HEK293 (cell line): ENCODE data around the gene ABHD10.

Experiments
- CTCF ChIA-PET: fragments of 350-600 bp; formaldehyde crosslinking; extraction: SDS; loops from one replicate; lab custom pipeline; 2021; ENCODE audit warnings: antibody characterized with exemption; lab: Yijun Ruan, JAX
- POLR2A ChIA-PET: fragments of 300-600 bp; formaldehyde crosslinking; extraction: SDS; loops from one replicate; lab custom pipeline; 2020; ENCODE audit warnings: antibody characterized with exemption, inconsistent platforms; lab: Yijun Ruan, JAX
- H3K27ac ChIP-seq: fragments of 200-500 bp; sonication (Bioruptor generic); 2 replicates; pipeline ENCODE4 v1.5.1; 2014; ENCODE audit warnings: low read depth, low read length, control low read depth, inconsistent platforms; ENCODE audit errors: extremely low read depth
- H3K36me3 ChIP-seq, 2 experiments: fragments of 200-500 bp in 1 of 2; sonication (Bioruptor generic) in 1 of 2; 1 replicate in 1 of 2; 2 replicates in 1 of 2; pipeline ENCODE4 v1.5.1; 2014 to 2017; ENCODE audit warnings: inconsistent platforms in 2 of 2, low read length in 2 of 2; ENCODE audit not compliant: control insufficient read depth in 2 of 2, insufficient read depth in 1 of 2
- H3K4me1 ChIP-seq: fragments of 200-500 bp; sonication (Bioruptor generic); 2 replicates; pipeline ENCODE4 v1.5.1; 2014; ENCODE audit warnings: mild to moderate bottlenecking, low read length, inconsistent platforms; ENCODE audit not compliant: control insufficient read depth, insufficient read depth
- H3K4me3 ChIP-seq: 2 replicates; pipeline ENCODE4 v1.5.1; 2011; ENCODE audit warnings: low read depth, mild to moderate bottlenecking, control low read depth, low read length, moderate library complexity
- H3K9me3 ChIP-seq: fragments of 200-500 bp; sonication (Bioruptor generic); 2 replicates; pipeline ENCODE4 v1.5.1; 2014; ENCODE audit warnings: low read depth, low read length, inconsistent platforms; ENCODE audit not compliant: control insufficient read depth, insufficient read depth
- EGR2 ChIP-seq: fragments of 450-650 bp; formaldehyde crosslinking; IDR thresholded peaks from 2 replicates; pipeline ENCODE4 v1.5.1; 2016; ENCODE audit warnings: low read depth, missing biosample characterization, missing genetic modification characterization
- KLF8 ChIP-seq: fragments of 450-650 bp; formaldehyde crosslinking; IDR thresholded peaks from 2 replicates; pipeline ENCODE4 v1.5.1; 2016; ENCODE audit warnings: missing biosample characterization, missing genetic modification characterization
- SP3 ChIP-seq: fragments of 450-650 bp; formaldehyde crosslinking; IDR thresholded peaks from 2 replicates; pipeline ENCODE4 v1.5.1; 2016; ENCODE audit warnings: missing biosample characterization, missing genetic modification characterization
- TRIM28 ChIP-seq: IDR thresholded peaks from 2 replicates; pipeline ENCODE4 v1.6.1; 2011; ENCODE audit warnings: low read length, control low read depth, borderline replicate concordance
- ZBTB21 ChIP-seq: fragments of 450-650 bp; formaldehyde crosslinking; IDR thresholded peaks from 2 replicates; pipeline ENCODE4 v1.5.1; 2017; ENCODE audit warnings: missing biosample characterization, missing genetic modification characterization
- ZFHX2 ChIP-seq: fragments of 450-650 bp; formaldehyde crosslinking; conservative IDR thresholded peaks from 2 replicates; pipeline ENCODE4 v1.5.1; 2016; ENCODE audit warnings: missing biosample characterization, missing genetic modification characterization
- ZNF121 ChIP-seq: fragments of 450-650 bp; formaldehyde crosslinking; IDR thresholded peaks from 2 replicates; pipeline ENCODE4 v1.5.1; 2016; ENCODE audit warnings: missing biosample characterization, missing genetic modification characterization
- ZNF174 ChIP-seq: fragments of 450-650 bp; formaldehyde crosslinking; IDR thresholded peaks from 2 replicates; pipeline ENCODE4 v1.5.0; 2017; ENCODE audit warnings: missing biosample characterization, mild to moderate bottlenecking, missing genetic modification characterization
- ZNF175 ChIP-seq: fragments of 450-650 bp; formaldehyde crosslinking; IDR thresholded peaks from 2 replicates; pipeline ENCODE4 v1.5.1; 2016; ENCODE audit warnings: missing biosample characterization, missing genetic modification characterization
- ZNF335 ChIP-seq: fragments of 450-650 bp; formaldehyde crosslinking; conservative IDR thresholded peaks from 2 replicates; pipeline ENCODE4 v1.5.1; 2016; ENCODE audit warnings: missing biosample characterization, missing genetic modification characterization
- ZNF341 ChIP-seq: fragments of 450-650 bp; formaldehyde crosslinking; IDR thresholded peaks from 2 replicates; pipeline ENCODE4; 2016; ENCODE audit warnings: low read depth, missing biosample characterization, missing genetic modification characterization
- ZNF398 ChIP-seq: fragments of 450-650 bp; formaldehyde crosslinking; IDR thresholded peaks from 2 replicates; pipeline ENCODE4 v1.5.1; 2017; ENCODE audit warnings: missing biosample characterization, missing genetic modification characterization
- ZNF449 ChIP-seq: fragments of 450-650 bp; formaldehyde crosslinking; IDR thresholded peaks from 2 replicates; pipeline ENCODE4 v1.5.1; 2017; ENCODE audit warnings: missing biosample characterization, mild to moderate bottlenecking, missing genetic modification characterization, moderate library complexity
- ZNF548 ChIP-seq: fragments of 450-650 bp; formaldehyde crosslinking; IDR thresholded peaks from 2 replicates; pipeline ENCODE4 v1.5.1; 2016; ENCODE audit warnings: missing biosample characterization, missing genetic modification characterization
- ZNF776 ChIP-seq: fragments of 450-650 bp; formaldehyde crosslinking; IDR thresholded peaks from 2 replicates; pipeline ENCODE4 v1.5.0; 2017; ENCODE audit warnings: missing biosample characterization, missing genetic modification characterization, borderline replicate concordance
- ZSCAN30 ChIP-seq: fragments of 450-650 bp; IDR thresholded peaks from 2 replicates; pipeline ENCODE4 v1.5.1; 2018; ENCODE audit warnings: missing biosample characterization, mild to moderate bottlenecking, missing genetic modification characterization, moderate library complexity
- TF ChIP-seq, protein P1 (sequence below): fragments of 450-650 bp; formaldehyde crosslinking; IDR thresholded peaks from 2 replicates; pipeline ENCODE4 v1.5.1; 2016; ENCODE audit warnings: missing biosample characterization, missing genetic modification characterization
- TF ChIP-seq, protein P2 (sequence below): IDR thresholded peaks from 2 replicates; pipeline ENCODE4 v1.6.1; 2011; ENCODE audit warnings: mild to moderate bottlenecking, low read depth, low read length, borderline replicate concordance
- TF ChIP-seq, protein P3 (sequence below): fragments of 450-650 bp; formaldehyde crosslinking; IDR thresholded peaks from 2 replicates; pipeline ENCODE4 v1.5.1; 2016; ENCODE audit warnings: missing biosample characterization, missing genetic modification characterization

ABHD10 gene

GRCh38 chr3:111979434-111980038 lies 710 bp downstream of the ABHD10 start:
- H3K36me3 ChIP-seq = peaks cover 0 to 18% of the 10 kb centered on the region in 2 experiments; a peak in 2 of 3 replicates
- POLR2A ChIA-PET = interaction anchor here (0.5 to 1.7 kb wide), 10 partner anchors 10 to 582 kb away, joined by 3 to 9 read pairs (median 4); partner anchors contain the start of genes ATG3 and SLC35A5
- TF ChIP-seq ZNF335 (tag by site-specific recombination) = peak; percentile 1
- TF ChIP-seq, protein P1, sequence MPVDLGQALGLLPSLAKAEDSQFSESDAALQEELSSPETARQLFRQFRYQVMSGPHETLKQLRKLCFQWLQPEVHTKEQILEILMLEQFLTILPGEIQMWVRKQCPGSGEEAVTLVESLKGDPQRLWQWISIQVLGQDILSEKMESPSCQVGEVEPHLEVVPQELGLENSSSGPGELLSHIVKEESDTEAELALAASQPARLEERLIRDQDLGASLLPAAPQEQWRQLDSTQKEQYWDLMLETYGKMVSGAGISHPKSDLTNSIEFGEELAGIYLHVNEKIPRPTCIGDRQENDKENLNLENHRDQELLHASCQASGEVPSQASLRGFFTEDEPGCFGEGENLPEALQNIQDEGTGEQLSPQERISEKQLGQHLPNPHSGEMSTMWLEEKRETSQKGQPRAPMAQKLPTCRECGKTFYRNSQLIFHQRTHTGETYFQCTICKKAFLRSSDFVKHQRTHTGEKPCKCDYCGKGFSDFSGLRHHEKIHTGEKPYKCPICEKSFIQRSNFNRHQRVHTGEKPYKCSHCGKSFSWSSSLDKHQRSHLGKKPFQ (tag by site-specific recombination) = peak; percentile 55; the same call in 1 of the 2 replicates
- TF ChIP-seq ZNF341 = no peak
- no peak for TF ChIP-seq ZNF449
- TF ChIP-seq TRIM28 = no peak
- TF ChIP-seq SP3 (tag by site-specific recombination) = peak; percentile 4; the same call in 1 of the 2 replicates
- no peak for TF ChIP-seq ZNF121 (tag by site-specific recombination)
- TF ChIP-seq, all 188 proteins: peak for 3
- CTCF ChIA-PET = interaction anchor here (0.7 to 2.6 kb wide), 8 partner anchors 10 to 310 kb away, joined by 3 to 16 read pairs (median 4); no protein-coding TSS in a partner anchor
- peak overlapping the region; percentile 89 for H3K4me3 ChIP-seq
- H3K4me1 ChIP-seq = no peaks in the 10 kb centered on the region
- H3K27ac ChIP-seq = peak overlapping the region; percentile 45; the same call in 1 of the 2 replicates
- H3K9me3 ChIP-seq = no peaks in the 10 kb centered on the region

DNA sequence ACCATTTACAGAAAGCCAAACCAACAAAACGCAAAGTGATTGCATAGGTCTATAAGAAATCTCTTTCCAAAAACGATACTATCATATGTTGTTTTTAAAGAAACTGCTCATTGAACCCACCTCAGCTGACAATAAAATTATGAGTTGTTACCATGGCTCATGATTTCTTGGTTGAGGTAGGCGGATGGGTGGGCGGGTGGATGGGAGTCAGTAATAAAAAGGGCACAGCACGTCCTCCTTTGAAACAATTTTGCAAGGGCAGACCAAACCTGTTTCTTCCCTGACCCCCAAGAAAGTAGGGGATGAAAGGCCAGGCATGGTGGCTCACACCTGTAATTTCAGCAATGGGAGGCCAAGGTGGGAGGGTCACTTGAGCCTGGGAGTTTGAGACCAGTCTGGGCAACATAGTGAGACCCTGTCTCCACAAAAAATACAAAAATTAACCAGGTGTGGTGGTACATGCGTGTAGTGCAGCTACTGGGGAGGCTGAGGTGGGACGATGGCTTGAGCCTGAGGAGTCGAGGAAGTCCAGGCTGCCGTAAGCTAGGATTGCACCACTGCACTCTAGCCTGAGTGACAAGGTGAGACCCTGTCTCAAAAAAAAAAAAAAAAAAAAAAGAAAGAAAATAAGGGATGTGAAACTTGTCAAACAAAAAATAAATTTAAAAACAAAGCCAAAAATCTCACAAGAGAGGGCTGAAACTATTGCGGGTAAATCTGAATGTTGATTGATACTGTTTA lies 2.1 kb downstream of the ABHD10 start:
- TF ChIP-seq ZNF341 (no peak), EGR2 (tag by site-specific recombination) (peak; percentile 49), ZFHX2 (tag by site-specific recombination) (peak; percentile 59), ZNF121 (tag by site-specific recombination) (peak; percentile 61; the same call in 1 of the 2 replicates), ZNF776 (tag by site-specific recombination) (no peak)
- TF ChIP-seq, all 188 proteins: peak for 3
- POLR2A ChIA-PET = interaction anchor here (0.7 kb wide), 1 partner anchor 35 kb away, joined by 3 read pairs; no protein-coding TSS in a partner anchor
- Histone ChIP-seq H3K9me3 (no peaks in the 10 kb centered on the region), H3K4me1 (no peaks in the 10 kb centered on the region), H3K27ac (no peak overlapping the region), H3K36me3 (peaks cover 0 to 26% of the 10 kb centered on the region in 2 experiments; a peak in 2 of 3 replicates), H3K4me3 (no peak overlapping the region)
- CTCF ChIA-PET = interaction anchor here (1.1 kb wide), 1 partner anchor 265 kb away, joined by 3 read pairs; no protein-coding TSS in a partner anchor

- ChIA-PET CTCF (interaction anchor here (0.5 to 1.1 kb wide), 5 partner anchors 13 to 683 kb away, joined by 3 to 4 read pairs (median 3); no protein-coding TSS in a partner anchor), POLR2A (interaction anchor here (0.8 kb wide), 1 partner anchor 58 kb away, joined by 4 read pairs; no protein-coding TSS in a partner anchor)
- Histone ChIP-seq H3K36me3 (peaks cover 0 to 29% of the 10 kb centered on the region in 2 experiments), H3K4me3 (no peak overlapping the region), H3K9me3 (no peaks in the 10 kb centered on the region), H3K4me1 (no peaks in the 10 kb centered on the region), H3K27ac (no peak overlapping the region)
- TF ChIP-seq, protein P2, sequence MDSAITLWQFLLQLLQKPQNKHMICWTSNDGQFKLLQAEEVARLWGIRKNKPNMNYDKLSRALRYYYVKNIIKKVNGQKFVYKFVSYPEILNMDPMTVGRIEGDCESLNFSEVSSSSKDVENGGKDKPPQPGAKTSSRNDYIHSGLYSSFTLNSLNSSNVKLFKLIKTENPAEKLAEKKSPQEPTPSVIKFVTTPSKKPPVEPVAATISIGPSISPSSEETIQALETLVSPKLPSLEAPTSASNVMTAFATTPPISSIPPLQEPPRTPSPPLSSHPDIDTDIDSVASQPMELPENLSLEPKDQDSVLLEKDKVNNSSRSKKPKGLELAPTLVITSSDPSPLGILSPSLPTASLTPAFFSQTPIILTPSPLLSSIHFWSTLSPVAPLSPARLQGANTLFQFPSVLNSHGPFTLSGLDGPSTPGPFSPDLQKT = no peak
- TF ChIP-seq ZNF175 (no peak), ZSCAN30 (tag by site-specific recombination) (no peak), ZNF548 (tag by site-specific recombination) (no peak), ZNF398 (tag by site-specific recombination) (no peak), KLF8 (no peak), ZBTB21 (tag by site-specific recombination) (no peak), ZNF174 (no peak)
- TF ChIP-seq, protein P3, sequence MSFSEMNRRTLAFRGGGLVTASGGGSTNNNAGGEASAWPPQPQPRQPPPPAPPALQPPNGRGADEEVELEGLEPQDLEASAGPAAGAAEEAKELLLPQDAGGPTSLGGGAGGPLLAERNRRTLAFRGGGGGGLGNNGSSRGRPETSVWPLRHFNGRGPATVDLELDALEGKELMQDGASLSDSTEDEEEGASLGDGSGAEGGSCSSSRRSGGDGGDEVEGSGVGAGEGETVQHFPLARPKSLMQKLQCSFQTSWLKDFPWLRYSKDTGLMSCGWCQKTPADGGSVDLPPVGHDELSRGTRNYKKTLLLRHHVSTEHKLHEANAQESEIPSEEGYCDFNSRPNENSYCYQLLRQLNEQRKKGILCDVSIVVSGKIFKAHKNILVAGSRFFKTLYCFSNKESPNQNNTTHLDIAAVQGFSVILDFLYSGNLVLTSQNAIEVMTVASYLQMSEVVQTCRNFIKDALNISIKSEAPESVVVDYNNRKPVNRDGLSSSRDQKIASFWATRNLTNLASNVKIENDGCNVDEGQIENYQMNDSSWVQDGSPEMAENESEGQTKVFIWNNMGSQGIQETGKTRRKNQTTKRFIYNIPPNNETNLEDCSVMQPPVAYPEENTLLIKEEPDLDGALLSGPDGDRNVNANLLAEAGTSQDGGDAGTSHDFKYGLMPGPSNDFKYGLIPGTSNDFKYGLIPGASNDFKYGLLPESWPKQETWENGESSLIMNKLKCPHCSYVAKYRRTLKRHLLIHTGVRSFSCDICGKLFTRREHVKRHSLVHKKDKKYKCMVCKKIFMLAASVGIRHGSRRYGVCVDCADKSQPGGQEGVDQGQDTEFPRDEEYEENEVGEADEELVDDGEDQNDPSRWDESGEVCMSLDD (tag by site-specific recombination) = no peak
Measured at GRCh38 chr3:111981457-111981763, 2.6 kb downstream of the ABHD10 start.
